WTC11 (cell line): ENCODE results near the gene PDE8A. TPM values are rescaled to one million over a fixed set of nuclear protein-coding genes. Genes with fewer than 3 reads are reported as not detected.

Source experiments
- ATAC-seq: fragments of 200-7000 bp; cut with Tn5 transposase; 2 replicates; pipeline ENCODE4 v1.10.0; 2021; ENCODE audit warnings: mild to moderate bottlenecking, moderate library complexity
- CTCF ChIA-PET: fragments of 300-600 bp; sonication (Branson Sonifier 250); formaldehyde crosslinking; loops from one replicate; lab custom pipeline; 2021; ENCODE audit warnings: antibody characterized with exemption; lab: Charles Lee
- POLR2A ChIA-PET: fragments of 350-600 bp; sonication (Branson Sonifier 250); formaldehyde crosslinking; loops from one replicate; lab custom pipeline; 2021; ENCODE audit warnings: antibody characterized with exemption; lab: Charles Lee
- DNase-seq: peaks from one replicate; pipeline ENCODE4 v3.0.0; 2021; ENCODE audit warnings: low spot score
- H3K27ac Mint-ChIP-seq: 2 replicates; pipeline ENCODE4 v1.8.0; 2021; ENCODE audit warnings: mixed read lengths
- H3K27me3 Mint-ChIP-seq: 2 replicates; pipeline ENCODE4 v1.8.0; 2021; ENCODE audit warnings: low read depth, mild to moderate bottlenecking, moderate library complexity, mixed read lengths
- H3K36me3 Mint-ChIP-seq: 2 replicates; pipeline ENCODE4 v1.8.0; 2021; ENCODE audit warnings: mixed read lengths
- H3K4me1 Mint-ChIP-seq: 2 replicates; pipeline ENCODE4 v1.8.0; 2022; ENCODE audit warnings: mixed read lengths
- H3K4me3 Mint-ChIP-seq: 2 replicates; pipeline ENCODE4 v1.8.0; 2021; ENCODE audit warnings: mild to moderate bottlenecking, moderate library complexity, mixed read lengths
- H3K9me3 Mint-ChIP-seq: 2 replicates; pipeline ENCODE4 v1.8.0; 2021; ENCODE audit warnings: mixed read lengths
- ATF2 ChIP-seq: sonication (generic); formaldehyde crosslinking; IDR thresholded peaks from 2 replicates; pipeline ENCODE4 v1.8.1; 2022; ENCODE audit warnings: low read depth, missing genetic modification reagents, borderline replicate concordance
- FOXK1 ChIP-seq: sonication (generic); formaldehyde crosslinking; IDR thresholded peaks from 2 replicates; pipeline ENCODE4 v1.8.0; 2022; ENCODE audit warnings: mild to moderate bottlenecking, moderate library complexity, missing genetic modification reagents
- KAT7 ChIP-seq: sonication (generic); formaldehyde crosslinking; IDR thresholded peaks from 2 replicates; pipeline ENCODE4 v1.8.1; 2023; ENCODE audit warnings: missing genetic modification reagents, mild to moderate bottlenecking, borderline replicate concordance
- NR2C2 ChIP-seq: sonication (generic); formaldehyde crosslinking; IDR thresholded peaks from 2 replicates; pipeline ENCODE4 v1.8.0; 2022; ENCODE audit warnings: mild to moderate bottlenecking, missing genetic modification reagents
- SP1 ChIP-seq: sonication (generic); formaldehyde crosslinking; conservative IDR thresholded peaks from 2 replicates; pipeline ENCODE4 v1.8.1; 2022; ENCODE audit warnings: missing genetic modification reagents
- USF2 ChIP-seq: sonication (generic); formaldehyde crosslinking; IDR thresholded peaks from 2 replicates; pipeline ENCODE4 v1.8.1; 2023; ENCODE audit warnings: mild to moderate bottlenecking, missing genetic modification reagents, moderate library complexity
- ZNF121 ChIP-seq: sonication (generic); formaldehyde crosslinking; IDR thresholded peaks from 2 replicates; pipeline ENCODE4 v1.8.0; 2023; ENCODE audit warnings: missing genetic modification reagents
- ZNF671 ChIP-seq: fragments of 250-450 bp; sonication (Bioruptor Pico); IDR thresholded peaks from 2 replicates; pipeline ENCODE4 v1.8.0; 2021; ENCODE audit warnings: mild to moderate bottlenecking
- total RNA-seq: library from RNA; stranded (reverse); gene quantifications from 3 replicates; pipeline ENCODE4 v1.2.3, GENCODE V29; 2021
- TF ChIP-seq, protein P1 (sequence below): sonication (generic); formaldehyde crosslinking; conservative IDR thresholded peaks from 2 replicates; pipeline ENCODE4 v1.8.1; 2023; ENCODE audit warnings: mild to moderate bottlenecking, low read depth, missing genetic modification reagents, moderate library complexity
- TF ChIP-seq, protein P2 (sequence below): fragments of 250-450 bp; sonication (Bioruptor Pico); IDR thresholded peaks from 2 replicates; pipeline ENCODE4 v1.9.0; 2021; ENCODE audit warnings: mild to moderate bottlenecking, borderline replicate concordance
- TF ChIP-seq, protein P3 (sequence below): sonication (generic); formaldehyde crosslinking; IDR thresholded peaks from 2 replicates; pipeline ENCODE4 v1.8.1; 2023; ENCODE audit warnings: mild to moderate bottlenecking, missing genetic modification reagents
- TF ChIP-seq, protein P4 (sequence below): sonication (generic); formaldehyde crosslinking; IDR thresholded peaks from 2 replicates; pipeline ENCODE4 v1.8.1; 2023; ENCODE audit warnings: mild to moderate bottlenecking, moderate library complexity, missing genetic modification reagents
- TF ChIP-seq, protein P5 (sequence below): sonication (generic); formaldehyde crosslinking; IDR thresholded peaks from 2 replicates; pipeline ENCODE4 v1.8.0; 2022; ENCODE audit warnings: mild to moderate bottlenecking, missing genetic modification reagents
- TF ChIP-seq, protein P6 (sequence below): sonication (generic); formaldehyde crosslinking; IDR thresholded peaks from 2 replicates; pipeline ENCODE4 v1.8.0; 2022; ENCODE audit warnings: missing genetic modification reagents
- TF ChIP-seq, protein P7 (sequence below): fragments of 250-450 bp; sonication (Bioruptor Pico); IDR thresholded peaks from 2 replicates; pipeline ENCODE4 v1.8.0; 2021; ENCODE audit warnings: mild to moderate bottlenecking

The PDE8A gene
- total RNA-seq, 1 experiment from 2014 or later: 13.9 TPM

DNA sequence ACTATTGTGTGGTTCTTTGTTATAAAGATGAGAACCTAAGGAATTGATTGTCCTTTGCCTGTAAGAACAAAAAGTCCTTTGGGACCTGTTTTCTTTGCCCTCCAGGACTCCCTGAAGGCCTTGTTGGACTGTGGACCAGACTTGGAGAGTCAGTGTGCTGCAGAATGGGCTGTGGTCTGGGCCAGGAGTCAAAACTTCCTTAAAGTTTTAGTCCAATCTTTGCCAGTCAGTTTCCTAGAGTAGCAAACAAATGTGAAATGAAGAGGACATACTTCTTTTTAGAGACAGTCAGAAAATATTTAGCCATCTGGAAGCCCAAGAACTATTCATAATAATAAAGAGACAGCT, 45.4 kb downstream of the PDE8A start:
- H3K9me3 Mint-ChIP-seq: no peaks in the 10 kb centered on the region
- POLR2A ChIA-PET: no interaction called here
- H3K27ac Mint-ChIP-seq: peak overlapping the region; percentile 24; the same call in 1 of the 2 replicates
- TF ChIP-seq KAT7 (CRISPR knock-in tag) (no peak), USF2 (no peak), ZNF121 (CRISPR knock-in tag) (no peak), NR2C2 (CRISPR knock-in tag) (no peak), ZNF671 (CRISPR knock-in tag) (no peak)
- TF ChIP-seq, protein P1, sequence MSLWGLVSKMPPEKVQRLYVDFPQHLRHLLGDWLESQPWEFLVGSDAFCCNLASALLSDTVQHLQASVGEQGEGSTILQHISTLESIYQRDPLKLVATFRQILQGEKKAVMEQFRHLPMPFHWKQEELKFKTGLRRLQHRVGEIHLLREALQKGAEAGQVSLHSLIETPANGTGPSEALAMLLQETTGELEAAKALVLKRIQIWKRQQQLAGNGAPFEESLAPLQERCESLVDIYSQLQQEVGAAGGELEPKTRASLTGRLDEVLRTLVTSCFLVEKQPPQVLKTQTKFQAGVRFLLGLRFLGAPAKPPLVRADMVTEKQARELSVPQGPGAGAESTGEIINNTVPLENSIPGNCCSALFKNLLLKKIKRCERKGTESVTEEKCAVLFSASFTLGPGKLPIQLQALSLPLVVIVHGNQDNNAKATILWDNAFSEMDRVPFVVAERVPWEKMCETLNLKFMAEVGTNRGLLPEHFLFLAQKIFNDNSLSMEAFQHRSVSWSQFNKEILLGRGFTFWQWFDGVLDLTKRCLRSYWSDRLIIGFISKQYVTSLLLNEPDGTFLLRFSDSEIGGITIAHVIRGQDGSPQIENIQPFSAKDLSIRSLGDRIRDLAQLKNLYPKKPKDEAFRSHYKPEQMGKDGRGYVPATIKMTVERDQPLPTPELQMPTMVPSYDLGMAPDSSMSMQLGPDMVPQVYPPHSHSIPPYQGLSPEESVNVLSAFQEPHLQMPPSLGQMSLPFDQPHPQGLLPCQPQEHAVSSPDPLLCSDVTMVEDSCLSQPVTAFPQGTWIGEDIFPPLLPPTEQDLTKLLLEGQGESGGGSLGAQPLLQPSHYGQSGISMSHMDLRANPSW (CRISPR knock-in tag): no peak
- TF ChIP-seq, protein P2, sequence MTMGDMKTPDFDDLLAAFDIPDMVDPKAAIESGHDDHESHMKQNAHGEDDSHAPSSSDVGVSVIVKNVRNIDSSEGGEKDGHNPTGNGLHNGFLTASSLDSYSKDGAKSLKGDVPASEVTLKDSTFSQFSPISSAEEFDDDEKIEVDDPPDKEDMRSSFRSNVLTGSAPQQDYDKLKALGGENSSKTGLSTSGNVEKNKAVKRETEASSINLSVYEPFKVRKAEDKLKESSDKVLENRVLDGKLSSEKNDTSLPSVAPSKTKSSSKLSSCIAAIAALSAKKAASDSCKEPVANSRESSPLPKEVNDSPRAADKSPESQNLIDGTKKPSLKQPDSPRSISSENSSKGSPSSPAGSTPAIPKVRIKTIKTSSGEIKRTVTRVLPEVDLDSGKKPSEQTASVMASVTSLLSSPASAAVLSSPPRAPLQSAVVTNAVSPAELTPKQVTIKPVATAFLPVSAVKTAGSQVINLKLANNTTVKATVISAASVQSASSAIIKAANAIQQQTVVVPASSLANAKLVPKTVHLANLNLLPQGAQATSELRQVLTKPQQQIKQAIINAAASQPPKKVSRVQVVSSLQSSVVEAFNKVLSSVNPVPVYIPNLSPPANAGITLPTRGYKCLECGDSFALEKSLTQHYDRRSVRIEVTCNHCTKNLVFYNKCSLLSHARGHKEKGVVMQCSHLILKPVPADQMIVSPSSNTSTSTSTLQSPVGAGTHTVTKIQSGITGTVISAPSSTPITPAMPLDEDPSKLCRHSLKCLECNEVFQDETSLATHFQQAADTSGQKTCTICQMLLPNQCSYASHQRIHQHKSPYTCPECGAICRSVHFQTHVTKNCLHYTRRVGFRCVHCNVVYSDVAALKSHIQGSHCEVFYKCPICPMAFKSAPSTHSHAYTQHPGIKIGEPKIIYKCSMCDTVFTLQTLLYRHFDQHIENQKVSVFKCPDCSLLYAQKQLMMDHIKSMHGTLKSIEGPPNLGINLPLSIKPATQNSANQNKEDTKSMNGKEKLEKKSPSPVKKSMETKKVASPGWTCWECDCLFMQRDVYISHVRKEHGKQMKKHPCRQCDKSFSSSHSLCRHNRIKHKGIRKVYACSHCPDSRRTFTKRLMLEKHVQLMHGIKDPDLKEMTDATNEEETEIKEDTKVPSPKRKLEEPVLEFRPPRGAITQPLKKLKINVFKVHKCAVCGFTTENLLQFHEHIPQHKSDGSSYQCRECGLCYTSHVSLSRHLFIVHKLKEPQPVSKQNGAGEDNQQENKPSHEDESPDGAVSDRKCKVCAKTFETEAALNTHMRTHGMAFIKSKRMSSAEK (CRISPR knock-in tag): no peak
- TF ChIP-seq, protein P3, sequence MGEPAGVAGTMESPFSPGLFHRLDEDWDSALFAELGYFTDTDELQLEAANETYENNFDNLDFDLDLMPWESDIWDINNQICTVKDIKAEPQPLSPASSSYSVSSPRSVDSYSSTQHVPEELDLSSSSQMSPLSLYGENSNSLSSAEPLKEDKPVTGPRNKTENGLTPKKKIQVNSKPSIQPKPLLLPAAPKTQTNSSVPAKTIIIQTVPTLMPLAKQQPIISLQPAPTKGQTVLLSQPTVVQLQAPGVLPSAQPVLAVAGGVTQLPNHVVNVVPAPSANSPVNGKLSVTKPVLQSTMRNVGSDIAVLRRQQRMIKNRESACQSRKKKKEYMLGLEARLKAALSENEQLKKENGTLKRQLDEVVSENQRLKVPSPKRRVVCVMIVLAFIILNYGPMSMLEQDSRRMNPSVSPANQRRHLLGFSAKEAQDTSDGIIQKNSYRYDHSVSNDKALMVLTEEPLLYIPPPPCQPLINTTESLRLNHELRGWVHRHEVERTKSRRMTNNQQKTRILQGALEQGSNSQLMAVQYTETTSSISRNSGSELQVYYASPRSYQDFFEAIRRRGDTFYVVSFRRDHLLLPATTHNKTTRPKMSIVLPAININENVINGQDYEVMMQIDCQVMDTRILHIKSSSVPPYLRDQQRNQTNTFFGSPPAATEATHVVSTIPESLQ (CRISPR knock-in tag): no peak
- TF ChIP-seq, protein P4, sequence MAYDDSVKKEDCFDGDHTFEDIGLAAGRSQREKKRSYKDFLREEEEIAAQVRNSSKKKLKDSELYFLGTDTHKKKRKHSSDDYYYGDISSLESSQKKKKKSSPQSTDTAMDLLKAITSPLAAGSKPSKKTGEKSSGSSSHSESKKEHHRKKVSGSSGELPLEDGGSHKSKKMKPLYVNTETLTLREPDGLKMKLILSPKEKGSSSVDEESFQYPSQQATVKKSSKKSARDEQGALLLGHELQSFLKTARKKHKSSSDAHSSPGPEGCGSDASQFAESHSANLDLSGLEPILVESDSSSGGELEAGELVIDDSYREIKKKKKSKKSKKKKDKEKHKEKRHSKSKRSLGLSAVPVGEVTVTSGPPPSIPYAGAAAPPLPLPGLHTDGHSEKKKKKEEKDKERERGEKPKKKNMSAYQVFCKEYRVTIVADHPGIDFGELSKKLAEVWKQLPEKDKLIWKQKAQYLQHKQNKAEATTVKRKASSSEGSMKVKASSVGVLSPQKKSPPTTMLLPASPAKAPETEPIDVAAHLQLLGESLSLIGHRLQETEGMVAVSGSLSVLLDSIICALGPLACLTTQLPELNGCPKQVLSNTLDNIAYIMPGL (CRISPR knock-in tag): no peak
- TF ChIP-seq, protein P5, sequence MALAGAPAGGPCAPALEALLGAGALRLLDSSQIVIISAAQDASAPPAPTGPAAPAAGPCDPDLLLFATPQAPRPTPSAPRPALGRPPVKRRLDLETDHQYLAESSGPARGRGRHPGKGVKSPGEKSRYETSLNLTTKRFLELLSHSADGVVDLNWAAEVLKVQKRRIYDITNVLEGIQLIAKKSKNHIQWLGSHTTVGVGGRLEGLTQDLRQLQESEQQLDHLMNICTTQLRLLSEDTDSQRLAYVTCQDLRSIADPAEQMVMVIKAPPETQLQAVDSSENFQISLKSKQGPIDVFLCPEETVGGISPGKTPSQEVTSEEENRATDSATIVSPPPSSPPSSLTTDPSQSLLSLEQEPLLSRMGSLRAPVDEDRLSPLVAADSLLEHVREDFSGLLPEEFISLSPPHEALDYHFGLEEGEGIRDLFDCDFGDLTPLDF (CRISPR knock-in tag): no peak
- TF ChIP-seq, all 79 proteins: peak for 0
- Mint-ChIP-seq H3K36me3 (no peaks in the 10 kb centered on the region), H3K4me3 (no peak overlapping the region), H3K4me1 (peaks cover 47% of the 10 kb centered on the region), H3K27me3 (no peaks in the 10 kb centered on the region)
- ATAC-seq (no peak), DNase-seq (no peak)
- CTCF ChIA-PET: no interaction called here

DNA sequence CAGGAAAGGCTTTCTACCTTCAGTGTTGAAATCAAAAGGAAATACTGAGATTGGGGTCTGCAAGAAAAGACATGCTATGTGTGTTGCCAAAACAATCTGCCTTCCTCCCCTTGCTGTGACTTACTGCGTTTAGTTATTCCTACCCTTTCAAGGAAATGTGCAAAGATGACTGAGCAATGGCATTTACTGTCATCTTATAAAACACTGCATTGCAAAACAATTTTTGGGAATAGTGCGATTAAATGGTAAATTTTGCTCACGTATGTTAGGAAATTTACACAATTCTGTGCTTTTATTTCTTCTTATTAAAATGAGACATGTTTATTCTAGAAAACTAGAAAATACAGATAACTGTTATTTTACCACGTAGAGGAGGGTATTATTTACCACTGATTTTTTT, 45.8 kb downstream of the PDE8A start:
- POLR2A ChIA-PET: no interaction called here
- TF ChIP-seq ZNF121 (CRISPR knock-in tag) (no peak), FOXK1 (no peak), ATF2 (no peak), SP1 (CRISPR knock-in tag) (no peak)
- TF ChIP-seq, protein P6, sequence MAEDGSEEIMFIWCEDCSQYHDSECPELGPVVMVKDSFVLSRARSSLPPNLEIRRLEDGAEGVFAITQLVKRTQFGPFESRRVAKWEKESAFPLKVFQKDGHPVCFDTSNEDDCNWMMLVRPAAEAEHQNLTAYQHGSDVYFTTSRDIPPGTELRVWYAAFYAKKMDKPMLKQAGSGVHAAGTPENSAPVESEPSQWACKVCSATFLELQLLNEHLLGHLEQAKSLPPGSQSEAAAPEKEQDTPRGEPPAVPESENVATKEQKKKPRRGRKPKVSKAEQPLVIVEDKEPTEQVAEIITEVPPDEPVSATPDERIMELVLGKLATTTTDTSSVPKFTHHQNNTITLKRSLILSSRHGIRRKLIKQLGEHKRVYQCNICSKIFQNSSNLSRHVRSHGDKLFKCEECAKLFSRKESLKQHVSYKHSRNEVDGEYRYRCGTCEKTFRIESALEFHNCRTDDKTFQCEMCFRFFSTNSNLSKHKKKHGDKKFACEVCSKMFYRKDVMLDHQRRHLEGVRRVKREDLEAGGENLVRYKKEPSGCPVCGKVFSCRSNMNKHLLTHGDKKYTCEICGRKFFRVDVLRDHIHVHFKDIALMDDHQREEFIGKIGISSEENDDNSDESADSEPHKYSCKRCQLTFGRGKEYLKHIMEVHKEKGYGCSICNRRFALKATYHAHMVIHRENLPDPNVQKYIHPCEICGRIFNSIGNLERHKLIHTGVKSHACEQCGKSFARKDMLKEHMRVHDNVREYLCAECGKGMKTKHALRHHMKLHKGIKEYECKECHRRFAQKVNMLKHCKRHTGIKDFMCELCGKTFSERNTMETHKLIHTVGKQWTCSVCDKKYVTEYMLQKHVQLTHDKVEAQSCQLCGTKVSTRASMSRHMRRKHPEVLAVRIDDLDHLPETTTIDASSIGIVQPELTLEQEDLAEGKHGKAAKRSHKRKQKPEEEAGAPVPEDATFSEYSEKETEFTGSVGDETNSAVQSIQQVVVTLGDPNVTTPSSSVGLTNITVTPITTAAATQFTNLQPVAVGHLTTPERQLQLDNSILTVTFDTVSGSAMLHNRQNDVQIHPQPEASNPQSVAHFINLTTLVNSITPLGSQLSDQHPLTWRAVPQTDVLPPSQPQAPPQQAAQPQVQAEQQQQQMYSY (CRISPR knock-in tag): no peak
- TF ChIP-seq, protein P7, sequence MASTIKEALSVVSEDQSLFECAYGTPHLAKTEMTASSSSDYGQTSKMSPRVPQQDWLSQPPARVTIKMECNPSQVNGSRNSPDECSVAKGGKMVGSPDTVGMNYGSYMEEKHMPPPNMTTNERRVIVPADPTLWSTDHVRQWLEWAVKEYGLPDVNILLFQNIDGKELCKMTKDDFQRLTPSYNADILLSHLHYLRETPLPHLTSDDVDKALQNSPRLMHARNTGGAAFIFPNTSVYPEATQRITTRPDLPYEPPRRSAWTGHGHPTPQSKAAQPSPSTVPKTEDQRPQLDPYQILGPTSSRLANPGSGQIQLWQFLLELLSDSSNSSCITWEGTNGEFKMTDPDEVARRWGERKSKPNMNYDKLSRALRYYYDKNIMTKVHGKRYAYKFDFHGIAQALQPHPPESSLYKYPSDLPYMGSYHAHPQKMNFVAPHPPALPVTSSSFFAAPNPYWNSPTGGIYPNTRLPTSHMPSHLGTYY (CRISPR knock-in tag): no peak

More for the DNA sequence above, 45.8 kb downstream of the PDE8A start:
- Mint-ChIP-seq H3K9me3 (no peaks in the 10 kb centered on the region), H3K4me3 (no peak overlapping the region), H3K4me1 (peaks cover 51% of the 10 kb centered on the region), H3K36me3 (no peaks in the 10 kb centered on the region), H3K27me3 (no peaks in the 10 kb centered on the region), H3K27ac (no peak overlapping the region)
- CTCF ChIA-PET: no interaction called here
- DNase-seq (no peak), ATAC-seq (no peak)
